ENCODE measurements around the gene EXOC7. TPM values are rescaled to one million over a fixed set of nuclear protein-coding genes. Genes with fewer than 3 reads are reported as not detected.

EXOC7 gene
- total RNA-seq, 1 experiment from 2014 or later, result 114 TPM

- H3K36me3 ChIP-seq (ENCODE audit: control insufficient read depth in 1 of 2, insufficient read depth in 2 of 2, low read length in 2 of 2), result peaks cover 38 to 48% of the 10 kb centered on the region in 2 experiments; a peak in 3 of 4 replicates
- intact Hi-C loops (cut with micrococcal nuclease), result no loop called here
- no peaks in the 10 kb centered on the region for H3K9me2 ChIP-seq (ENCODE audit: insufficient read depth)
- no peaks in the 10 kb centered on the region for H3K9me3 ChIP-seq (ENCODE audit: control insufficient read depth in 1 of 2, insufficient read depth in 1 of 2, low read depth in 1 of 2, low read length in 2 of 2)
- H3K9ac ChIP-seq (ENCODE audit: low read length), result no peak overlapping the region
- ATAC-seq, result peak; percentile 78
- TF ChIP-seq, protein P1, sequence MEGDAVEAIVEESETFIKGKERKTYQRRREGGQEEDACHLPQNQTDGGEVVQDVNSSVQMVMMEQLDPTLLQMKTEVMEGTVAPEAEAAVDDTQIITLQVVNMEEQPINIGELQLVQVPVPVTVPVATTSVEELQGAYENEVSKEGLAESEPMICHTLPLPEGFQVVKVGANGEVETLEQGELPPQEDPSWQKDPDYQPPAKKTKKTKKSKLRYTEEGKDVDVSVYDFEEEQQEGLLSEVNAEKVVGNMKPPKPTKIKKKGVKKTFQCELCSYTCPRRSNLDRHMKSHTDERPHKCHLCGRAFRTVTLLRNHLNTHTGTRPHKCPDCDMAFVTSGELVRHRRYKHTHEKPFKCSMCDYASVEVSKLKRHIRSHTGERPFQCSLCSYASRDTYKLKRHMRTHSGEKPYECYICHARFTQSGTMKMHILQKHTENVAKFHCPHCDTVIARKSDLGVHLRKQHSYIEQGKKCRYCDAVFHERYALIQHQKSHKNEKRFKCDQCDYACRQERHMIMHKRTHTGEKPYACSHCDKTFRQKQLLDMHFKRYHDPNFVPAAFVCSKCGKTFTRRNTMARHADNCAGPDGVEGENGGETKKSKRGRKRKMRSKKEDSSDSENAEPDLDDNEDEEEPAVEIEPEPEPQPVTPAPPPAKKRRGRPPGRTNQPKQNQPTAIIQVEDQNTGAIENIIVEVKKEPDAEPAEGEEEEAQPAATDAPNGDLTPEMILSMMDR (IDR thresholded peaks at IDR 0.05 in 2 of 3, conservative IDR thresholded peaks at IDR 0.05 in 1 of 3; ENCODE audit: borderline replicate concordance in 1 of 3, insufficient read depth in 1 of 3, low read depth in 2 of 3, low read length in 2 of 3), result peak in 2 of 3 experiments; percentile 29 to 42; a peak in 3 of 6 replicates
- TF ChIP-seq, protein P2, sequence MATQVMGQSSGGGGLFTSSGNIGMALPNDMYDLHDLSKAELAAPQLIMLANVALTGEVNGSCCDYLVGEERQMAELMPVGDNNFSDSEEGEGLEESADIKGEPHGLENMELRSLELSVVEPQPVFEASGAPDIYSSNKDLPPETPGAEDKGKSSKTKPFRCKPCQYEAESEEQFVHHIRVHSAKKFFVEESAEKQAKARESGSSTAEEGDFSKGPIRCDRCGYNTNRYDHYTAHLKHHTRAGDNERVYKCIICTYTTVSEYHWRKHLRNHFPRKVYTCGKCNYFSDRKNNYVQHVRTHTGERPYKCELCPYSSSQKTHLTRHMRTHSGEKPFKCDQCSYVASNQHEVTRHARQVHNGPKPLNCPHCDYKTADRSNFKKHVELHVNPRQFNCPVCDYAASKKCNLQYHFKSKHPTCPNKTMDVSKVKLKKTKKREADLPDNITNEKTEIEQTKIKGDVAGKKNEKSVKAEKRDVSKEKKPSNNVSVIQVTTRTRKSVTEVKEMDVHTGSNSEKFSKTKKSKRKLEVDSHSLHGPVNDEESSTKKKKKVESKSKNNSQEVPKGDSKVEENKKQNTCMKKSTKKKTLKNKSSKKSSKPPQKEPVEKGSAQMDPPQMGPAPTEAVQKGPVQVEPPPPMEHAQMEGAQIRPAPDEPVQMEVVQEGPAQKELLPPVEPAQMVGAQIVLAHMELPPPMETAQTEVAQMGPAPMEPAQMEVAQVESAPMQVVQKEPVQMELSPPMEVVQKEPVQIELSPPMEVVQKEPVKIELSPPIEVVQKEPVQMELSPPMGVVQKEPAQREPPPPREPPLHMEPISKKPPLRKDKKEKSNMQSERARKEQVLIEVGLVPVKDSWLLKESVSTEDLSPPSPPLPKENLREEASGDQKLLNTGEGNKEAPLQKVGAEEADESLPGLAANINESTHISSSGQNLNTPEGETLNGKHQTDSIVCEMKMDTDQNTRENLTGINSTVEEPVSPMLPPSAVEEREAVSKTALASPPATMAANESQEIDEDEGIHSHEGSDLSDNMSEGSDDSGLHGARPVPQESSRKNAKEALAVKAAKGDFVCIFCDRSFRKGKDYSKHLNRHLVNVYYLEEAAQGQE (IDR thresholded peaks at IDR 0.05; ENCODE audit: low read depth), result no peak
- no peaks in the 10 kb centered on the region for H4K20me1 ChIP-seq (ENCODE audit: insufficient read depth)
- H3K27ac ChIP-seq (ENCODE audit: low read depth, low read length), result no peak overlapping the region
- no peak overlapping the region for H2AFZ ChIP-seq (ENCODE audit: low read depth, low read length, poor library complexity, severe bottlenecking)
- DNase-seq (ENCODE audit: low read depth, low spot score), result no peak
- H3K4me2 ChIP-seq (ENCODE audit: low read length), result no peak overlapping the region
- no peaks in the 10 kb centered on the region for H3K27me3 ChIP-seq (ENCODE audit: insufficient read depth, low read length)
- no TSS peak for BruUV-seq (replicated peaks)
- POLR2A ChIA-PET, result no interaction called here
- H3K4me1 ChIP-seq (ENCODE audit: control insufficient read depth in 1 of 2, insufficient read depth in 2 of 2, low read length in 2 of 2), result no peaks in the 10 kb centered on the region
- H3K4me3 ChIP-seq (replicated peaks in 1 of 2; ENCODE audit: low read depth in 1 of 2, low read length in 2 of 2), result no peak overlapping the region
- H3K79me2 ChIP-seq (ENCODE audit: insufficient read depth, low read length), result no peaks in the 10 kb centered on the region; the same call in 1 of the 2 replicates
- CTCF ChIA-PET, result interaction anchor here (1.2 kb wide), 1 partner anchor 75 kb away, joined by 4 read pairs; no protein-coding TSS in a partner anchor
- RAD21 ChIA-PET (ENCODE audit: low non-redundant PET in 1 of 2, low total read pairs in 2 of 2, uncharacterized antibody in 2 of 2, unreplicated experiment in 2 of 2), result no interaction called here
Measured at GRCh38 chr17:76088041-76088867, 15.3 kb downstream of the EXOC7 start.
